ENCODE results near the gene EVC. TPM values are rescaled to one million over a fixed set of nuclear protein-coding genes. Genes with fewer than 3 reads are reported as not detected.

EVC gene
- total and polyA plus RNA-seq, 2 donors (not counting 1 experiment from before 2014, with no cell fraction given), result 4.9 to 39.0 TPM

DNA sequence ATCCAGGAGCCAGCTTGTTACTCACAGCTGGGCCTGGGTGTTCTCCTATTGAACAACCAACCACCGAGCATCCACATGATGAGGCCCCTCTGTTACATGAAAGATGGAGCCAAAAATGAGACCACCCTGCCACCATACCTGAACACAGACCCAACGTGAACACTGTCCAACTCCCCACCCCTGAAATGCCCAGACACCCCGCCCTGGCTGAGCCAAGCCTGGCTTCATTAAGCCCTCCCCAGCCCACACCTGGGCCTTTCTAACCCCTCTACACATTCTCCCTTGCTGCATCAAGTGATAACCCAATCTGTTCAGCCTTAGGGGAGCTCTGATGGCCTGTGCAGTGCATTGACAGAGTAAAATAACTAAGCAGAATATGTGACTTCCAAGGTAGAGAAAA, 80.7 kb downstream of the EVC start:
- Histone ChIP-seq H3K4me2 (ENCODE audit: extremely low read depth, insufficient read depth, low read length) (no peak overlapping the region), H3K27me3 (ENCODE audit: control insufficient read depth, insufficient read depth, low read length) (no peaks in the 10 kb centered on the region)

DNA sequence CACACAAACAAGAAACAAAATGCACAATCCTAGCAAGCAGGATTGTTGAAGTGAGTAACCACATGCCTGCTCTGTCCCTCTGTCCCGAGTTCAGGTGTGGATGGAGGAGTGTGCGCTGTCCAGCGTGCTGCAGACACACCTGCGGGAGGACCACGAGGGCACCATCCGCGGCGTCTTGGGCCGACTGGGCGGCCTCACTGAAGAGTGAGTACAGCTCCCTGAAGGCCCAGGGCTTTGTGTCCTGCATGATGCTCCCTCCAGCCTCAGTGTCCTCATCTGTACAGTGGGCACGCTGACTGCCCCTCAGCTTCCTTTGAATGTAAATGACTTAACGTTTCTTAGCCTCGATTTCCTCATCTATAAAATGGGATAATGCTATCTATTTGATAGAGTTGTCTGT, 82.5 kb downstream of the EVC start:
- TF ChIP-seq EZH2 (IDR thresholded peaks at IDR 0.05; ENCODE audit: low read length, missing control alignments), result no peak
- TF ChIP-seq, protein P1, sequence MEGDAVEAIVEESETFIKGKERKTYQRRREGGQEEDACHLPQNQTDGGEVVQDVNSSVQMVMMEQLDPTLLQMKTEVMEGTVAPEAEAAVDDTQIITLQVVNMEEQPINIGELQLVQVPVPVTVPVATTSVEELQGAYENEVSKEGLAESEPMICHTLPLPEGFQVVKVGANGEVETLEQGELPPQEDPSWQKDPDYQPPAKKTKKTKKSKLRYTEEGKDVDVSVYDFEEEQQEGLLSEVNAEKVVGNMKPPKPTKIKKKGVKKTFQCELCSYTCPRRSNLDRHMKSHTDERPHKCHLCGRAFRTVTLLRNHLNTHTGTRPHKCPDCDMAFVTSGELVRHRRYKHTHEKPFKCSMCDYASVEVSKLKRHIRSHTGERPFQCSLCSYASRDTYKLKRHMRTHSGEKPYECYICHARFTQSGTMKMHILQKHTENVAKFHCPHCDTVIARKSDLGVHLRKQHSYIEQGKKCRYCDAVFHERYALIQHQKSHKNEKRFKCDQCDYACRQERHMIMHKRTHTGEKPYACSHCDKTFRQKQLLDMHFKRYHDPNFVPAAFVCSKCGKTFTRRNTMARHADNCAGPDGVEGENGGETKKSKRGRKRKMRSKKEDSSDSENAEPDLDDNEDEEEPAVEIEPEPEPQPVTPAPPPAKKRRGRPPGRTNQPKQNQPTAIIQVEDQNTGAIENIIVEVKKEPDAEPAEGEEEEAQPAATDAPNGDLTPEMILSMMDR (conservative IDR thresholded peaks at IDR 0.05 in 1 of 2, IDR thresholded peaks at IDR 0.05 in 1 of 2; ENCODE audit: low read depth in 1 of 2, low read length in 2 of 2), result no peak
- no peaks in the 10 kb centered on the region for H3K27me3 ChIP-seq (ENCODE audit: control insufficient read depth, insufficient read depth, low read length)
- H3K4me2 ChIP-seq (ENCODE audit: extremely low read depth, insufficient read depth, low read length), result no peak overlapping the region
- peaks cover 8% of the 10 kb centered on the region for H3K36me3 ChIP-seq (ENCODE audit: control insufficient read depth, insufficient read depth, low read length)
- no peak for DNase-seq (ENCODE audit: low read depth in 2 of 2)
- H3K9me3 ChIP-seq (ENCODE audit: control insufficient read depth, insufficient read depth, low read depth, low read length), result no peaks in the 10 kb centered on the region
- no peaks in the 10 kb centered on the region for H3K4me1 ChIP-seq (ENCODE audit: control insufficient read depth, extremely low read depth, insufficient read depth, low read length)
- H2AFZ ChIP-seq (ENCODE audit: low read length), result no peak overlapping the region
- H3K9ac ChIP-seq (ENCODE audit: insufficient read depth, low read length), result no peak overlapping the region
- no peak overlapping the region for H3K27ac ChIP-seq (ENCODE audit: insufficient read depth, low read length)
- H3K4me3 ChIP-seq (replicated peaks in 1 of 4; ENCODE audit: control extremely low read depth in 1 of 4, insufficient read depth in 1 of 4, low read depth in 3 of 4, low read length in 4 of 4), result no peak overlapping the region
- H3K79me2 ChIP-seq (ENCODE audit: control insufficient read depth, insufficient read depth, low read length), result no peaks in the 10 kb centered on the region
- H4K20me1 ChIP-seq (ENCODE audit: control insufficient read depth, extremely low read depth, insufficient read depth, low read length), result no peaks in the 10 kb centered on the region

More for the DNA sequence above, 80.7 kb downstream of the EVC start:
- no peak for DNase-seq (ENCODE audit: low read depth in 2 of 2)
- Histone ChIP-seq H3K9ac (ENCODE audit: insufficient read depth, low read length) (no peak overlapping the region), H3K9me3 (ENCODE audit: control insufficient read depth, insufficient read depth, low read depth, low read length) (no peaks in the 10 kb centered on the region), H3K27ac (ENCODE audit: insufficient read depth, low read length) (no peak overlapping the region), H2AFZ (ENCODE audit: low read length) (no peak overlapping the region), H3K4me1 (ENCODE audit: control insufficient read depth, extremely low read depth, insufficient read depth, low read length) (no peaks in the 10 kb centered on the region), H3K4me3 (replicated peaks in 1 of 4; ENCODE audit: control extremely low read depth in 1 of 4, insufficient read depth in 1 of 4, low read depth in 3 of 4, low read length in 4 of 4) (no peak overlapping the region), H3K36me3 (ENCODE audit: control insufficient read depth, insufficient read depth, low read length) (peaks cover 5% of the 10 kb centered on the region), H4K20me1 (ENCODE audit: control insufficient read depth, extremely low read depth, insufficient read depth, low read length) (no peaks in the 10 kb centered on the region), H3K79me2 (ENCODE audit: control insufficient read depth, insufficient read depth, low read length) (no peaks in the 10 kb centered on the region)
- no peak for TF ChIP-seq EZH2 (IDR thresholded peaks at IDR 0.05; ENCODE audit: low read length, missing control alignments)
- TF ChIP-seq, protein P1 (conservative IDR thresholded peaks at IDR 0.05 in 1 of 2, IDR thresholded peaks at IDR 0.05 in 1 of 2; ENCODE audit: low read depth in 1 of 2, low read length in 2 of 2), result no peak

DNA sequence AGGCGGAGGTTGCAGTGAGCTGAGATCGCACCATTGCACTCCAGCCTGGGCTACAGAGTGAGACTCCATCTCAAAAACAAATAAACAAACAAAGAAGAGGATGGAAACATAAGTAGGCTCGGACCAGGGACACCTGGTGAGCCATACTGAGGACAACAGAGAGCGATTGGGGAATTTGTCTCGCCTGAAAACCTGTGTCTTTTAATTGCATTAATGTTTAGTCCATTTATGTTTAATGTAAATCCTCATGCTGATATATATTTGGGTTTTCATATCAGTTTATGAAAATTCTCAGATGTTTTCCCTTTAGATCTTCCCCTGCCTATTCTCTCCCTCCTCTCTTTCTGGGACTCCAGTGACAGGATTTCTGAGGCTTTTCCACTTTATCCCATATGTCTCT, 84.6 kb downstream of the EVC start:
- Histone ChIP-seq H3K4me1 (ENCODE audit: control insufficient read depth, extremely low read depth, insufficient read depth, low read length) (no peaks in the 10 kb centered on the region), H3K4me2 (ENCODE audit: extremely low read depth, insufficient read depth, low read length) (no peak overlapping the region), H3K36me3 (ENCODE audit: control insufficient read depth, insufficient read depth, low read length) (peaks cover 15% of the 10 kb centered on the region), H3K4me3 (replicated peaks in 1 of 4; ENCODE audit: control extremely low read depth in 1 of 4, insufficient read depth in 1 of 4, low read depth in 3 of 4, low read length in 4 of 4) (no peak overlapping the region), H4K20me1 (ENCODE audit: control insufficient read depth, extremely low read depth, insufficient read depth, low read length) (no peaks in the 10 kb centered on the region), H3K79me2 (ENCODE audit: control insufficient read depth, insufficient read depth, low read length) (no peaks in the 10 kb centered on the region), H3K9ac (ENCODE audit: insufficient read depth, low read length) (no peak overlapping the region), H3K27ac (ENCODE audit: insufficient read depth, low read length) (no peak overlapping the region), H2AFZ (ENCODE audit: low read length) (no peak overlapping the region), H3K9me3 (ENCODE audit: control insufficient read depth, insufficient read depth, low read depth, low read length) (no peaks in the 10 kb centered on the region), H3K27me3 (ENCODE audit: control insufficient read depth, insufficient read depth, low read length) (no peaks in the 10 kb centered on the region)
- TF ChIP-seq, protein P1 (conservative IDR thresholded peaks at IDR 0.05 in 1 of 2, IDR thresholded peaks at IDR 0.05 in 1 of 2; ENCODE audit: low read depth in 1 of 2, low read length in 2 of 2), result no peak
- no peak for TF ChIP-seq EZH2 (IDR thresholded peaks at IDR 0.05; ENCODE audit: low read length, missing control alignments)
- DNase-seq (ENCODE audit: low read depth in 2 of 2), result no peak

Data from fibroblast of lung (primary cell).